Ascending aorta (tissue), 2 donors: ENCODE measurements around the gene CBLB. TPM values are rescaled to one million over a fixed set of nuclear protein-coding genes. Genes with fewer than 3 reads are reported as not detected.

ENCODE experiments used
- DNase-seq, 2 donors: peaks; one replicate each; pipeline ENCODE4 v3.0.0-alpha.2; 2019; ENCODE audit warnings: low spot score in 2 of 2
- H3K27ac ChIP-seq, 2 donors: fragments of 200-600 bp; sonication (generic); one replicate each; pipeline ENCODE4 v1.5.1; 2016 to 2017; ENCODE audit warnings: mild to moderate bottlenecking in 1 of 2
- H3K27me3 ChIP-seq: fragments of 200-600 bp; sonication (generic); one replicate; pipeline ENCODE4 v1.5.1; 2017
- H3K36me3 ChIP-seq, 2 donors: fragments of 200-600 bp; sonication (generic); one replicate each; pipeline ENCODE4 v1.5.1; 2016
- H3K4me1 ChIP-seq, 2 donors: fragments of 200-600 bp; sonication (generic); one replicate each; pipeline ENCODE4 v1.5.1; 2016 to 2017; ENCODE audit warnings: mild to moderate bottlenecking in 1 of 2
- H3K4me3 ChIP-seq, 2 donors: fragments of 200-600 bp; sonication (generic); one replicate each; pipeline ENCODE4 v1.5.1; 2016 to 2017; ENCODE audit warnings: mild to moderate bottlenecking in 1 of 2
- H3K9me3 ChIP-seq, 2 donors: fragments of 200-600 bp; sonication (generic); one replicate each; pipeline ENCODE4 v1.5.1; 2016
- intact Hi-C: fragments of 100-400 bp; cut with DNase I; formaldehyde crosslinking; loops from one replicate; pipeline ENCODE4 v1.15.1; 2023
- total RNA-seq: library from RNA; depleted of rRNA; stranded (reverse); fragments of >200 nt; gene quantifications from one replicate; pipeline ENCODE4 v1.1.0, GENCODE V29; 2016
- TF ChIP-seq, protein P1 (sequence below), 3 experiments: fragments of 200-600 bp in 2 of 3; fragments of 450-650 bp in 1 of 3; sonication (generic) in 2 of 3; IDR thresholded peaks; one replicate each; pipeline ENCODE4 v1.5.1; 2016 to 2019; ENCODE audit warnings: antibody characterized with exemption in 3 of 3, mild to moderate bottlenecking in 1 of 3, moderate library complexity in 1 of 3

CBLB gene
- total RNA-seq, 1 donor from 2014 or later: 30.0 TPM

GRCh38 chr3:105715372-105715771 lies 153.4 kb downstream of the CBLB start:
- peaks cover 10 to 68% of the 10 kb centered on the region in 2 donors for H3K36me3 ChIP-seq
- intact Hi-C loops: no loop called here
- no peaks in the 10 kb centered on the region for H3K27me3 ChIP-seq
- H3K4me3 ChIP-seq: no peak overlapping the region
- H3K27ac ChIP-seq: no peak overlapping the region
- DNase-seq: no peak
- TF ChIP-seq, protein P1, sequence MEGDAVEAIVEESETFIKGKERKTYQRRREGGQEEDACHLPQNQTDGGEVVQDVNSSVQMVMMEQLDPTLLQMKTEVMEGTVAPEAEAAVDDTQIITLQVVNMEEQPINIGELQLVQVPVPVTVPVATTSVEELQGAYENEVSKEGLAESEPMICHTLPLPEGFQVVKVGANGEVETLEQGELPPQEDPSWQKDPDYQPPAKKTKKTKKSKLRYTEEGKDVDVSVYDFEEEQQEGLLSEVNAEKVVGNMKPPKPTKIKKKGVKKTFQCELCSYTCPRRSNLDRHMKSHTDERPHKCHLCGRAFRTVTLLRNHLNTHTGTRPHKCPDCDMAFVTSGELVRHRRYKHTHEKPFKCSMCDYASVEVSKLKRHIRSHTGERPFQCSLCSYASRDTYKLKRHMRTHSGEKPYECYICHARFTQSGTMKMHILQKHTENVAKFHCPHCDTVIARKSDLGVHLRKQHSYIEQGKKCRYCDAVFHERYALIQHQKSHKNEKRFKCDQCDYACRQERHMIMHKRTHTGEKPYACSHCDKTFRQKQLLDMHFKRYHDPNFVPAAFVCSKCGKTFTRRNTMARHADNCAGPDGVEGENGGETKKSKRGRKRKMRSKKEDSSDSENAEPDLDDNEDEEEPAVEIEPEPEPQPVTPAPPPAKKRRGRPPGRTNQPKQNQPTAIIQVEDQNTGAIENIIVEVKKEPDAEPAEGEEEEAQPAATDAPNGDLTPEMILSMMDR (IDR thresholded peaks at IDR 0.05): no peak
- H3K9me3 ChIP-seq: no peaks in the 10 kb centered on the region
- no peaks in the 10 kb centered on the region for H3K4me1 ChIP-seq

- TF ChIP-seq, protein P1 (IDR thresholded peaks at IDR 0.05): no peak
- Histone ChIP-seq H3K27me3 (no peaks in the 10 kb centered on the region), H3K9me3 (no peaks in the 10 kb centered on the region), H3K4me3 (no peak overlapping the region), H3K27ac (no peak overlapping the region), H3K36me3 (peaks cover 4 to 60% of the 10 kb centered on the region in 2 donors), H3K4me1 (no peaks in the 10 kb centered on the region)
- no peak for DNase-seq
- intact Hi-C loops: no loop called here
Measured at GRCh38 chr3:105714453-105714852, 154.4 kb downstream of the CBLB start.

GRCh38 chr3:105708980-105709379 lies 159.8 kb downstream of the CBLB start:
- no peak for DNase-seq
- intact Hi-C loops: no loop called here
- H3K36me3 ChIP-seq: peaks cover 1 to 19% of the 10 kb centered on the region in 2 donors
- no peaks in the 10 kb centered on the region for H3K27me3 ChIP-seq
- TF ChIP-seq, protein P1 (IDR thresholded peaks at IDR 0.05): no peak
- H3K9me3 ChIP-seq: no peaks in the 10 kb centered on the region
- H3K4me3 ChIP-seq: no peak overlapping the region
- no peak overlapping the region for H3K27ac ChIP-seq
- no peaks in the 10 kb centered on the region for H3K4me1 ChIP-seq

GRCh38 chr3:105707009-105707408 lies 161.8 kb downstream of the CBLB start:
- no peak for DNase-seq
- Histone ChIP-seq H3K9me3 (no peaks in the 10 kb centered on the region), H3K4me3 (no peak overlapping the region), H3K36me3 (peaks cover 6 to 13% of the 10 kb centered on the region in 2 donors), H3K27me3 (no peaks in the 10 kb centered on the region), H3K27ac (no peak overlapping the region), H3K4me1 (no peaks in the 10 kb centered on the region)
- TF ChIP-seq, protein P1 (IDR thresholded peaks at IDR 0.05): no peak
- intact Hi-C loops: no loop called here

DNA sequence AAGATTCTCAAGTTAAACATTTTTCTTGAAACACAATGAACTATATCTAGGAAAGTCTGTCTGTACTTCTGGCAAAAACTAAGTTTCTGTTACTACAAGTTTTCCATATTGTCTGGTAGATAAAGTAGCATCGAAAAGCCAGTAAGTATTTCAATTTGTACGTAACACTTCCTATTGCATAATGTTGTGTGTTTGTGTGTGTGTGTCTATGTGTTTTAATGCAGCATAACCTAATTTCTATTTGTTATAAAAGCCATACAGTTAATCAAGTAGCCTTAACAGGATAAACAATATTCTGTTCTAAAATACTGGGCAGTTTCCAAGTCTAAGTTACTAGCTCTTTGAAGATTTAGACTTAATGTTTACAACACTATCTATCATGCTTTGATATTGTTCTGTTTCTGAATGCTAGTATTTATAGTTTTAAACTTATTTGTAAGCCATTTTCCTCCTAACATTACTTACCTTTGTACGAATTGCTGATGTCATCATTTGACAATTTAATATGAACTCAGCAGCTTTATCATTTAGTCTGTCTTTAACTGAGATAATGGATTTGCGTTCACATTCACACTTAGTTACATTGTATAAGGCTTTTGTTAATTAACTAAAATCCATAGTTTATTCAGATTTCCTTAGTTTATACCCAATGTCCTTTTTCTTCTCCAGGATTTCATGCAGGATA lies 163.9 kb downstream of the CBLB start:
- intact Hi-C loops: no loop called here
- no peaks in the 10 kb centered on the region for H3K9me3 ChIP-seq
- H3K4me3 ChIP-seq: no peak overlapping the region
- H3K4me1 ChIP-seq: no peaks in the 10 kb centered on the region
- no peak overlapping the region for H3K27ac ChIP-seq
- H3K27me3 ChIP-seq: no peaks in the 10 kb centered on the region
- DNase-seq: no peak
- TF ChIP-seq, protein P1 (IDR thresholded peaks at IDR 0.05): no peak
- peaks cover 6 to 28% of the 10 kb centered on the region in 2 donors for H3K36me3 ChIP-seq
